Measurements from ENCODE around the gene TMEM26.

- TF ChIP-seq POLR2AphosphoS5 (IDR thresholded peaks at IDR 0.05; ENCODE audit: low read depth, low read length) = no peak
- TF ChIP-seq POLR2A (IDR thresholded peaks at IDR 0.05; ENCODE audit: low read depth, low read length) = no peak
- TF ChIP-seq TAF1 (IDR thresholded peaks at IDR 0.05; ENCODE audit: low read depth, low read length) = no peak
- TF ChIP-seq PAX5 (IDR thresholded peaks at IDR 0.05; ENCODE audit: insufficient read depth, low read length, severe bottlenecking) = no peak
- no peak for TF ChIP-seq SPI1 (IDR thresholded peaks at IDR 0.05; ENCODE audit: low read depth, low read length)
Measured at GRCh38 chr10:61389887-61390286, 63.3 kb downstream of the TMEM26 start.

All from GM12891 (cell line).